NCI-H82 treated with DMSO at 0.1 percent for 48 hours (cell line): Measurements from ENCODE around the gene SECISBP2L.
"Not testable (repeated sequence)": the region's sequence is repeated elsewhere in the genome, so short reads cannot be mapped to it uniquely, and the experiment has no call there.

Experiments
- DNase-seq: peaks from one replicate; lab custom pipeline; 2025; ENCODE audit not compliant: unreplicated experiment; lab: John Stamatoyannopoulos, UW

Gene SECISBP2L, protein sequence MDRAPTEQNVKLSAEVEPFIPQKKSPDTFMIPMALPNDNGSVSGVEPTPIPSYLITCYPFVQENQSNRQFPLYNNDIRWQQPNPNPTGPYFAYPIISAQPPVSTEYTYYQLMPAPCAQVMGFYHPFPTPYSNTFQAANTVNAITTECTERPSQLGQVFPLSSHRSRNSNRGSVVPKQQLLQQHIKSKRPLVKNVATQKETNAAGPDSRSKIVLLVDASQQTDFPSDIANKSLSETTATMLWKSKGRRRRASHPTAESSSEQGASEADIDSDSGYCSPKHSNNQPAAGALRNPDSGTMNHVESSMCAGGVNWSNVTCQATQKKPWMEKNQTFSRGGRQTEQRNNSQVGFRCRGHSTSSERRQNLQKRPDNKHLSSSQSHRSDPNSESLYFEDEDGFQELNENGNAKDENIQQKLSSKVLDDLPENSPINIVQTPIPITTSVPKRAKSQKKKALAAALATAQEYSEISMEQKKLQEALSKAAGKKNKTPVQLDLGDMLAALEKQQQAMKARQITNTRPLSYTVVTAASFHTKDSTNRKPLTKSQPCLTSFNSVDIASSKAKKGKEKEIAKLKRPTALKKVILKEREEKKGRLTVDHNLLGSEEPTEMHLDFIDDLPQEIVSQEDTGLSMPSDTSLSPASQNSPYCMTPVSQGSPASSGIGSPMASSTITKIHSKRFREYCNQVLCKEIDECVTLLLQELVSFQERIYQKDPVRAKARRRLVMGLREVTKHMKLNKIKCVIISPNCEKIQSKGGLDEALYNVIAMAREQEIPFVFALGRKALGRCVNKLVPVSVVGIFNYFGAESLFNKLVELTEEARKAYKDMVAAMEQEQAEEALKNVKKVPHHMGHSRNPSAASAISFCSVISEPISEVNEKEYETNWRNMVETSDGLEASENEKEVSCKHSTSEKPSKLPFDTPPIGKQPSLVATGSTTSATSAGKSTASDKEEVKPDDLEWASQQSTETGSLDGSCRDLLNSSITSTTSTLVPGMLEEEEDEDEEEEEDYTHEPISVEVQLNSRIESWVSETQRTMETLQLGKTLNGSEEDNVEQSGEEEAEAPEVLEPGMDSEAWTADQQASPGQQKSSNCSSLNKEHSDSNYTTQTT

DNA sequence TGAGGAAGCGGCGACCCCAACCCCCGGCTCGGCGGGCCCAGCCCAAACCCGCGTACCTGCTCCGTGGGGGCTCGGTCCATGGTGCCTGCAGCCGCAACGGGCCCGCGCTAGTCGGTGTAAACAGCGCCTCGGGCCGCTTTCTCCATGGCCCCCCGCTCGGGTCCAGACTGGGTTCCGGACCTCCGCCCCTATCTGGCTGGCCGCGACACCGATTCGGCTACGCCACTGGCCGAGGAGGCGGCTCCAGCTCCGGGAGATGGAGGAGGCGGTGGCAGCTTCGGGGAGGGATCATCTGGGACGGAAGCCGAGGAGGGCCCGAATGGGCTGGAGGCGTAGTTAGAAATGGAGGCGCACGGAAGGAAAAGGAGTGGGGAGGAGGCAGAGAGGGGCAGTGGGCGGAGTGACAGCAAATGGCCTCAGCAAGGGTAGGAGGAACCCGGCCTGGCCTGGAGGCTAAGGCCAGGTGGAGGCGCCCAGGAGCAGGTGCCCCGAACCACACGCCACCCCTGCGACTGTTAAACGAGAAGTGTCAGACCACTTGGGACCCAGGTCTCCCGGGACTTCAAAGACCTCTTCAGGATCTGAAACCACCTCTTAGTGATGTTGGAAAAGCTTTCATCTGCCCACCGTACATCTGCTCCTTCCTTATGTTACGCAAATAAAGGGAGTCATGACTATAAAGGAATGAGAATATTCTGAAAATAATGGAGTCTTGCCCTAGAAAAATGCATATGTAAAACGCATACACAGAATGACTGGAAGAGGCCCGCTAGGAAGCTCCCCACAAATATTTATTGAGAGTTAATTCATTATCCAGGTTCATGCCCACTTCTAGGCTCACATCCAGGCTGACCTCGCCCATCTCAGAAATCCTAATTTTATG, at the start of gene SECISBP2L:
Gene SECISBP2L, minus strand, starts transcription at position 227 of the 883 bp plus-strand sequence. Its CDS starts 147 bp downstream, at position 80.
- DNase-seq, result peak; percentile 82

DNA sequence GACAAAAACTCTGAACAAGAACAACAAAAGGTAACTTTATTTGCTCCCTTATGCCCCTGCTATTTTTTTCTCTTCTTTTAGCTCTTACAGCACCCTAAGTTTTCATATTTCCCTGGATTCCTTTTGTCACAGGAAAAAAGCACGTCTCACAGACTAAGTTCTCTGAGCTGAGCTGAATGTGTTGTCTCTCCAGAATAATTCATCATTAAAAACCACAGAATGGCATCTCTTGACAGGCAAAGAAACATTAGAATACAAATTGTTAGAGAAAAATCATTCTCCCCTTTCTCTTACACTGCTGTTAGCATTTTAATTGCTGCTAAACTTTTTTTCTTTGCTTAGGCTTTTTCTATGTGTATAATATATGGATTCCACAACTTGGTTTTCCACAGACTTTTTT, 48.7 kb upstream of the SECISBP2L start:
- no peak for DNase-seq

DNA sequence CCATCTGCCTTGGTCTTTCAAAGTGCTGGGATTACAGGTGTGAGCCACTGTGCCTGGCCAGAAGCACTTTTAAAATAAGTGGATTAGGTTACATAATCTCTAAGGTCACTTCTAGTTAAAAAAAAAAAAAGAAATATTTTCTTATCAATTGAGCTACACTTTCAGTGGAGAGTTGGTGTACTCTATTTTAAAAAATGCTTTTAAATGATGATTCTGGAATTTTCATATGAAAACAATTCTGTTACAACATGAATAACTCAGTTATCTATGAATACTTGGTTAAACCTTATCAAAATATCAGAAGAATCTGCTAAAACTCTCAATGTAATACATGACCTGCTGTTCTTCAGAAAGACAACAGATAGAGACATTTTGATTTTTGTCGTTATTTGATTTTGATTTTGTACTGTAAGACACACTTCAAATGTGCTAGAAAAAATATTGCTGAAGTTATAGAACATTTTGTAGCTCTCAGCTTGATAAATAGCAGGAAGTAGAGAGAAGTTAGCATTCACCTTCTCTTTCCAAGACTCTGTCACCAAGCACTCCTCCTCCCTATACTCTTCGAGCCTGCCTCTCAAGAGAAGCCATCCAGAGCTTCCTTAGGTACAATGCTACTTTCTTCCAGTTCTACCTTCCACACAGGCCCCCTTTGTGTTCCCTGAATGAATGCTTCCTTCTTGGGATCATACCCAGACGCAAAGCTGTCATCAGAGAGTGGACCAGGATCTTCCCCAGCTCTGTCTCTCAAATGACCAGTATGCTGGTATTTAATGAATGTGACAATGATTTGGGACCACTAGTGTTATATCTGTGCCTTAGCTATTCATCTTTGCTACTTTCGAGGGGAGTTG, 47.2 kb upstream of the SECISBP2L start:
- no peak for DNase-seq

DNA sequence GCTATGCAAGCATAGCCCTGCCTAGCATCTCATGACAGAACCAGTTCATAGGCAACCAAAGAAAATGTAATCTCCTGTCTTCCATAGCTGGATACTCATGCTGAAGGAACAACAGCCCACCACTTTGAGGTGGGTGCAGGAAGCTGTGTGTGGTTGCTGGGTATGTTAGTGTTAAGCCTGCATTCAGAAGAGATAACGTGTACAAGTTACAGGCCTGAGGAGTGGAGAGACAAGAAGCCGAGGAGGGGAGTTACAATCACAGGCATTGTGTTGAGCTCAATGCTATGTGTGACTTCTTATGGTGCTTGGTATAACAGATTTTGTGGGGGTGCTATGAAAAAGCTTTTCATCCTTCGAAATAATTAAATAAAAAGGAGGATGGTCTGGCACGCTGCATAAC, 42.8 kb upstream of the SECISBP2L start:
- DNase-seq, result no peak

DNA sequence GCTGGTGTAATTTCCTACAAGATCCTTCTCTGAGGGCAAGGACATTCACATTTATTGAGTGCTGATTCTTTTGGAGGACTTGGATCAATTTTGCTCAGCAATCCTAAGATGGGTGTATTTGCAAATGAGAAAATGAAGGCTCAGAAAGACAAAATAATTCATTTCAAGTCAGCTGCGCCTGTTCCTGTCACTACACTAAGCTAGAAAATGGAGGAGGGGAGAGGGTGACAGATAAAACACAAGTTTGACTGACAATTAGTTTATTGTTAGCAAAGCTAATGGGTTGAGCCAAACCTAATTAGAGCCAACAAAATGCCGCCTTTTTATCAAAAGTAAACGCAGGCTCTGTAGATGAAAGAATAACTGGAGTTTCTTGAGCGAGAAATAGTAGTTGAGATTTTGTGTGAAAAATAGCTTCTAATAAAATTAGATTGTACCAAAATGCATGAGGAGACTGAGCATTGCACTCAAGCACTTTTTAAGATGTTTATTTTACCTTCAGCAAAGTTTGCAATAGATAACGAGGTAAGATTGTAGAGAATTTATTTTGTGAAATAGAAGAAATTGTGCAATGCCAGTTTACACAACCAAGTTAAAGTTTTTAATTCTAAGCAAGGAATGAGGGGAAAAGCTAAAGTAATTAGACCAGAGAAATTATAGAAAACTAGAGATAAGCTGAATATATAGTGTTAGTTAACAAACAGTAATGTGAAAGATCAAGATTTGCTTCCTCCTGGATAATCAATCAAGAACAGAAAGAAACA, 39.6 kb upstream of the SECISBP2L start:
- no peak for DNase-seq

DNA sequence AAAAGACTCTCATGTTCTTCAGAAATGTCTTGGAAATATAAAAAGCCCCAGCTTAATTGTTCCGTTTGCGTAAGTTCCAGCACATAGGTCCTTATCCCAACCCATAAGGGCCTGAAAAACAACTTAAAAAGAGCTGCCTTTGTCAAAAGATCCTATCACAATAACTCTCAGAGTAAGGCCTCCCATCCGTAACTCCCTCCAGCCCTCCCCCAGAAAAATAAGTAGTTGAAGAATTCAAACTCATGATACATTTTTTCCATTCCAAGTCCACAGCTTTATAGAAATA, 38.0 kb upstream of the SECISBP2L start:
- DNase-seq, result no peak

DNA sequence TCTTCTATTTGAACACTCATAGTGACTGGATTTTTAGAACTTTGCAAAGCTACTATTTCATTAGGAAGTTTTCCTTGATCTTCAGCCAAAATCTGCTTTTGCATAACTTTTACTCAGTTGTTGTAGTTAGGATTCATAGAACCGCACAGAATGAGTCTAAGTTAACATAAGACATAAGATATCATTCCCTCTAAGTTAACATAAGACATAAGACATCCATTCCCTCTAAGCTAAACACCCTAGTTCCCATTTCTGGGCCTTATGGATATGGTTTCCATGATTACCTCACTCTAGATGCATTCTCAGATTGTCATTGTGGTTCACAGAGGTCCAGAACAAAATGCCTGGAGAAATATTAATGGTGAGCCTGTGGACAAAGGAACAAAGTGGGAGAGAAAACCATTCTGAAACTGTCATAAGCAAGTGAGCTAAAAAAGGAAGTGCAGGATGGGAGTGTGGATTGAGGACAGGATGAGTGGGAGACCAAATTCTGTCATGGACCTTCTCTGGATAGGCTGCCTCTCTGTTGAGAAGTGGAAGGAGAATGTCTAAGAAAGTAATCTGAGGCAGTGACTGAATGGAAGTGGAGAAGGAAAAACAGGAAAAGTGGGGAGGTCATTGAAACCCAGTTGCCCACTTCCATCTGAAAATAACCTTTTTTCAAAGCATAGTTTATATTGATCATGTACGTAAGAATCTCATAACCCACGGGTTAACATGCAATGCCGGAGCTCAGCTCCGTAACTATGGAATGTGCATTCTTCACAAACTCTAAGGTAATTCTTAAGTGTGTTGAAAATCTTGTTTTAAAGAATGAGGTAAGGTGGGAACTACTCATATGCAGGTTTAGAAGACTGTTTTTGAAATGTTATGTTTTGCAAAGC, 37.4 kb upstream of the SECISBP2L start:
- no peak for DNase-seq

DNA sequence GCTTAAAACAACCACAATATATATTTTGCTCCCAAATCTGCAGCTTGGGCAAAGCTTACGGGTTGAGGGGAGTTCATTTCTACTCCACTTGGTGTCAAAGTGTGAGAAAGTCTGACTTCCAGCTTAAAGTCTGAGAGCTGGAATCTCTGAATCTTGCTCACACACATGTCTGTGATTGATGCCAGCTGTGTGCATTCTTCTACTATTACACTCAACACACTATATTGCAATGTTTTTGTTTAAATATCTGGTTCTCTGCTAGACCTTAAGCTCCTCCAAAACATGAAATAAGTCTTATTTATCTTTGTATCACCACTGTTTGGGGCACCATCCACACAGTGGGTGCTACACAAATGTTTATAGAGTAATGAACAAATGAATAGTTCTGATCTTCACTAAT, 36.7 kb upstream of the SECISBP2L start:
- no peak for DNase-seq

DNA sequence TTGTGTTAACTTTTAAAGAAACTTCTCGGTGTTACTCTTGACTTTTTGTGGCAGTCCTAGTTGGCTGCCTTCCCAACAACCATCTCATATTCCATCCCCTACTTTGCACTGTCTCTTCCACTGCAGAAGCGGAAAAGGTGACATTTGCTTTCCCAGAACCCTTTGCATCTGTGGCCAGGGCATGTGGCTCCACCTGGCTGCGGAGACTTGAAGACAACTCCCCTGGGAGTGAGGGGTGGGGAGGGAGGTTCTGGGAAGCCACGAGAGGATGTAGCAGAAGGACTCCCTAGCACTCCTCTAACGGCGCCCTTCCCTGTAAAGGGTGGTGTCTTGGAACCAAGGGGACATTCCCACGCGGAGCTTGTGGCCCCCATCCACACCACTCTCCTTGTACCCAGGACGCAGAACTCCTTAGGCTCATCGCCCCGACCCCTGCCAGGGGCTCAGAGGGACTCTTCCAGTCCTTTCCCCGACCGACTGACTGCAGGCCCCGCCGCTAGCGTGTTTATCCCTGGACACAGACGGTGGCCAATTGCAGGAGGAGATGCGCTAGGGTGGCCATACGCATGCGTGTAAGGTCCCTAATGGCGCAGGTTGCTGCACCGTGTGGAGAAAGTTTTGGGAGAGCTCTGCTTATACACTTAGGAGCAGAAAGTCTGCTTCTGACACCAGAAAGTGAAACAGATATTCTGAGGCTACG, 33.2 kb upstream of the SECISBP2L start:
- DNase-seq, result no peak

DNA sequence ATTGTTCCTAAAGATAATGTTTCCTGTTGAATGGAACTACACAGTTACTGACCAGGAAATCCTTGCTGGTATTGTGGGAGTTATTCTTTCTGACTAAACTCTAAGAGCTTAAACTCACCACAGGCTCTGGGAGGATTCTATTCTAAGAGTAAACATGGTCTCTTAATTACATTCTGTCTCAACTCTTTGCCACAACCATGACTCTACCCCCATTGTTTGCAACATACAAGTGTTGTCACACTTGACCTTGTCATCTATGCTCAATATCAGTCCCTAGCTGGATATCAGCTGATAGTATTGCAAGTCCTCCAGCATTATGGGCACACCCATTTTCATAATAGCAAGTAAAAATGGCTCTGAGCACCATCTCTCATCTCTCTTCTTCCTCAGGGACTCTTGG, 29.6 kb upstream of the SECISBP2L start:
- no peak for DNase-seq

DNA sequence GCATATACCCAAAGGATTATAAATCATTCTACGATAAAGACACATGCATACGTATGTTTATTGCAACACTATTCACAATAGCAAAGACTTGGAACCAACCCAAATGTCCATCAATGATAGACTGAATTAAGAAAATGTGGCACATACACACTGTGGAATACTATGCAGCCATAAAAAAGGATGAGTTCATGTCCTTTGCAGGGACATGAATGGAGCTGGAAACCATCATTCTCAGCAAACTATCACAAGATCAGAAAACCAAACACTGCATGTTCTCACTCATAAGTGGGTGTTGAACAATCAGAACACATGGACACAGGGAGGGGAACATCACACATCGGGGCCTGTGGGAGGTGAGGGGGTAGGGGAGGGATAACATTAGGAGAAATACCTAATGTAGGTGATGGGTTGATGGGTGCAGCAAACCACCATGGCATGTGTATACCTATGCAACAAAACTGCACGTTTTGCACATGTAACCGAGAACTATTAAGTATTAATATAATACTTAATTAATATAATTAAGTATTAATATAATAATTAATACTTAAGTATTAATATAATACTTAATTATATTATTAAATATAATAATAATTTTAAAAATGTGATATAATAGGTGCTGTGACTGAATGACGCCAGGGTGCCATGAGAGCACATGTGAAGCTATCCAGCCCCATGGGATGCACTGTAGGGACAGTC, 28.5 kb upstream of the SECISBP2L start:
- not testable (repeated sequence) for DNase-seq

DNA sequence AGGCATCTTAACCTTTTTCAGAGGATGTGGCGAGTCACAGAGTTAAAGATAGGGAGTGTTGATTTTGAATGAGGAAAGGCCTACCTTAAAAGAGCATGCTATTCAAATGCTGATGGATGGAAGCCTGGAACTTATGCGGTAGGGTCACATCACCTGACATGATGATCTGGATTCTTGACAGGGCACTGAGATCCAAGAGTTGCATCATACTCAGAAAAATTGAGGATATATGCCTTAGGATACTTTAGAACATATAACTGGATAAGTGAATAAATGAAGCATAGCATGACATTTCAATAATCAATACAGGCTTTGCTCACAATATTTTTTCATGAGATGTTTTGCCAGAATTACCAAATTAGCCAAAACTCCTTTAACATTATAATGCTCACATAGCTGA, 20.1 kb upstream of the SECISBP2L start:
- DNase-seq, result no peak

DNA sequence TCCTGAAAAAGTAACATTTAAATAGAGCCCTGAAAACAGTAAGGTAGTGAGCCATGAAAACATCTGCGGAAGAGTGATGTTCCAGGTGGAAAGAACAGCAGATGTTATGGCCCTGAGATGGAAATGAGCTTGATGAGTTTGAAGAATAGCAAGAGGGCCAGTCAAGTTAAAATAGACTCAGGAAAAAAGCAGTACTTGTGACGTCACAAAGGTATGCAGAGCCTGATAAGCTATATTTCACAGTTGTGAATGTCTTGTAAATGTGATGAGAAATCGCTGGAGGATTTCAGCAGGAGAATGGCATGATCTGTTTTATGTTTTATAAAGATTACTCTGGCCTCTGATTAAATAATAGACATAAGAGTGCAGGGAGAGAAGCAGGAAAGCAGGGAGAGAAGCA, 18.6 kb upstream of the SECISBP2L start:
- DNase-seq, result no peak

DNA sequence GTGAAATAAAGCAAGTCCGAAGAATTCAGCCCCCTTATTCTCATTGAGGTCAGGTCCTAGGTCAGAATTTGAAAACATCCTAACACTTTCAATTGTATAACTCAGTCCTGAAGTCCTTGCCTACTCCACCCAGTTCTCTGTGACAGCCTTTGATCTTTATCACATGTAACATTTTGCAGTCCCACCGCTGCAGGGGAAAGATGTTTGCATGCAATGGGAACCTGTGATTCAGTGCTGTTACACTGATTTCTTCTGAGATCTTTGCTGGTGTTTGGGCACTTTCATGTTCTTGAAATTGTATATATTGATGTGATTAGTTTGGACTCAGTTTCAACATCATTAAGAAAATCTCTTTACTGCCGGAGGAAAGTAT, 18.0 kb upstream of the SECISBP2L start:
- DNase-seq, result no peak

DNA sequence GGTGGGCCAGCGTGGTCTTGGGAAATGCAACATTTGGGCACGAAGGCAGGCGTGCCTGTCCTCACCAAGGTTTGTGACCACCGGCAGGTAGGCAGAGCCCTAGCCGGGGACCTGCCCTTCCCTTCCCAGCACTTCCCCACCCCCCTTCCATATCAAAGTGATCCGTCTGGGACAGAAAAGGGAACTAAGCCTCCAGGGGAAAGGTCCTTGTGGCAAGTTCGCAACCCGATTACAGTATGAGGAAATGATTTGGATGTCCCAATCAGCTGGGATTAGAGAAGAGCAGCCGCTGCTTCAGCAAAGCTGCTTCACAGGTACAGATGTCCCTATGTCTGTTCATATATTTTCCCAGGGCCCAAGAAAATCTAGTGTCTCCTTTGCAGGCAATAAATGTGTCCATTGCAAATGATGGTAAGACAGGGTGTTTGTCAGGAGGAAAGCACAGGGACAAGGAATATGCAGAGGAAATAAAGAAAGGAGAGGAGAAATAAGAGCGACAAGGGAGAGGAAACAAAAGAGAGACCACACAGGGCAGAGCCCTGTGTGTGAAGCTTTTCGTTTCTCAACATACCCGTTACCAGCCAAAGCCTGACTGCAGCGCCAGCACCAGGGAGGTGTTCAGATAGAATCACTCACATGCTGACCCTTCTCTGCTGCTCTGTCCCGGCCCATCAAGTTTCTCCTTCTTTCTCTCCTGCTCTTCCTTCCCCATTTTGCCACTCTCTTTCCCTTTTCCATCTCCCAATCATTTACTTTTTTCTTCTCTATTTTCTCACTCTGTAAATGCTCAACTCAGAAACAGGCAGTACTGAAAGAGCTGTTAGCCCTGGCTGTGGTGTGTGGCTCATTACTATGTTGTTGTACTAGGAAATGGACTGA, 17.4 kb upstream of the SECISBP2L start:
- DNase-seq, result no peak

DNA sequence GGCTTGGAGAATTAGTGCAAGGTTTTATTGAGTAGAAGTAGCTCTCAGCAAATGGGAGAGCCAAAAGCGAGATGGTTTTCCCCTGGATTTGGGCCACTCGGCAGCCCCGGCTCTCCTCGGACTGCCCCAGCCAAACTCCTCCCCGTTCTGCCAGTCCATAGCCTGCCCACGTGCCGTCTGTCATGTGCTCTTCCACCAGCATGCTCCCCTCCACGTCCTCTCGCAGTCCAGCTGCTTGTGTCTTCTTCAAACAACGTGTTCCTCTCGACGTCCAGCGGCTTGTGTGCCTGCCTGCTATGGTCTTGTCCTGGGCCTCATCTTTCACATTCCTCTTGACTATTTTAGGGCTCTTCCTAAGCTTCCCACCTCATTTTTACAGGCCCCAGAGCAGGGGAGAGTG, 16.7 kb upstream of the SECISBP2L start:
- DNase-seq, result no peak
